NCI-H526 treated with DMSO at 0.1 percent for 48 hours (cell line): Measurements from ENCODE around the gene CDC42BPB.
A peak's percentile ranks its signal among the peaks of the same experiment; 100 is the strongest.

Experiments
- DNase-seq: peaks from one replicate; lab custom pipeline; 2025; lab: John Stamatoyannopoulos, UW

The CDC42BPB gene, protein sequence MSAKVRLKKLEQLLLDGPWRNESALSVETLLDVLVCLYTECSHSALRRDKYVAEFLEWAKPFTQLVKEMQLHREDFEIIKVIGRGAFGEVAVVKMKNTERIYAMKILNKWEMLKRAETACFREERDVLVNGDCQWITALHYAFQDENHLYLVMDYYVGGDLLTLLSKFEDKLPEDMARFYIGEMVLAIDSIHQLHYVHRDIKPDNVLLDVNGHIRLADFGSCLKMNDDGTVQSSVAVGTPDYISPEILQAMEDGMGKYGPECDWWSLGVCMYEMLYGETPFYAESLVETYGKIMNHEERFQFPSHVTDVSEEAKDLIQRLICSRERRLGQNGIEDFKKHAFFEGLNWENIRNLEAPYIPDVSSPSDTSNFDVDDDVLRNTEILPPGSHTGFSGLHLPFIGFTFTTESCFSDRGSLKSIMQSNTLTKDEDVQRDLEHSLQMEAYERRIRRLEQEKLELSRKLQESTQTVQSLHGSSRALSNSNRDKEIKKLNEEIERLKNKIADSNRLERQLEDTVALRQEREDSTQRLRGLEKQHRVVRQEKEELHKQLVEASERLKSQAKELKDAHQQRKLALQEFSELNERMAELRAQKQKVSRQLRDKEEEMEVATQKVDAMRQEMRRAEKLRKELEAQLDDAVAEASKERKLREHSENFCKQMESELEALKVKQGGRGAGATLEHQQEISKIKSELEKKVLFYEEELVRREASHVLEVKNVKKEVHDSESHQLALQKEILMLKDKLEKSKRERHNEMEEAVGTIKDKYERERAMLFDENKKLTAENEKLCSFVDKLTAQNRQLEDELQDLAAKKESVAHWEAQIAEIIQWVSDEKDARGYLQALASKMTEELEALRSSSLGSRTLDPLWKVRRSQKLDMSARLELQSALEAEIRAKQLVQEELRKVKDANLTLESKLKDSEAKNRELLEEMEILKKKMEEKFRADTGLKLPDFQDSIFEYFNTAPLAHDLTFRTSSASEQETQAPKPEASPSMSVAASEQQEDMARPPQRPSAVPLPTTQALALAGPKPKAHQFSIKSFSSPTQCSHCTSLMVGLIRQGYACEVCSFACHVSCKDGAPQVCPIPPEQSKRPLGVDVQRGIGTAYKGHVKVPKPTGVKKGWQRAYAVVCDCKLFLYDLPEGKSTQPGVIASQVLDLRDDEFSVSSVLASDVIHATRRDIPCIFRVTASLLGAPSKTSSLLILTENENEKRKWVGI (N-terminal part only)

DNA sequence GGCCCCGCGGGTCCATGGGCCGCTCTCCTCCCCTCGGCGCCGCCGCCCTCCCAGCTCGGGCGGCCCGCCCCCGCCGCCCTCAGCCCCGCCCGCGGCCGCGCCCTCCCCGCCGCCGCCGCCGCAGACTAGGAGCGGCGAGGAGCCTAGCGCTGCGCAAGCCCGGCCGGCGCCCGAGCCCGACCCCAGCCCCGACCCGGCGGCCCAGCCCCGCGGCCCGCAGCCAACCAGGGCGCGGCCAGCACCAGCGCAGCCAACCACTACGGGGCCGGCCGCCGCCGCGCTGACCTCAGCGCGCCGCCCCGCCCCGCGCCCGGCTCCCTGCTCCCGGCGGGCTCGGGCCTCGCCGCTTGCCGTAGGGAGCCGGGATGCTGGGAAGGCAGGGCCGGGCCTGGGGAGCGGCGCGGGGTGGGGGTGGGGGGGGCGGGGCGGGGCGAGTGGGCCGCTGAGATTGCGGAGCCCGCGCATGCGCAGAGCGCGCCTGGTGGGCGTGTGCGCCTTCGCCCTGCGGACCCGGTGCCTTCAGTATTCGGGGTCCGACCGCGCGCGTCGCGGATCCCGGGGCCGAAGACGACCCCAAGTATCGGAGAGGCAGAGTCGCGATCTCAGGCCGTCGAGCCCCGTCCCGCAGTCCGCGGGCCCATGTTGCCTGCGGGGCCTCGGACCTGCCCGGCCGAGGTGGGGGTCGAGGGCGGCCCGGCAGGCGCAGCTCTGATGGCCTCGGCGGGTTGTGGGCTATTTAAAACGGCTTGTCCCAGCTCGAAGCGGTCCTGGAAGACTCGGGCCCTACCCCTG, at the start of gene CDC42BPB:
Gene CDC42BPB, minus strand, starts transcription at position 178 of the 792 bp plus-strand sequence. CDS start 376 bp downstream, outside the sequence.
- DNase-seq, result peak; percentile 66

- peak; percentile 26 for DNase-seq
These were observed 48.3 kb upstream of the CDC42BPB start for GRCh38 chr14:103105580-103106150.

GRCh38 chr14:103104654-103105452, 47.5 kb upstream of the CDC42BPB start:
- DNase-seq, result peak; percentile 62

DNA sequence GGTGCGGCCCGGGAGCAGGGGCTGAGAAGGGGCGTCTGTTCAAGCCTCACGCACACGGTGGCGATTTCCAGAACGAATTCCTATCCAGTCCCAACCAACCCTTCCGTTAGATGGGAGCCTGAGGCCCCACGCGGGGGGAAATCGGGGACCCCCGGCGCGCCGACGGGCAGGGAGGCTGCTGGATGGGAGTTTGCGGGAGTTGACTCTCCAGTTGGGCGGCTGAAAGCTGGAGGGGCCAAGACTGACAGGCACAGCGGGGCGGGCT, 47.0 kb upstream of the CDC42BPB start:
- no peak for DNase-seq

- peak; percentile 62 for DNase-seq
These were observed 46.4 kb upstream of the CDC42BPB start for GRCh38 chr14:103103461-103104388.

DNA sequence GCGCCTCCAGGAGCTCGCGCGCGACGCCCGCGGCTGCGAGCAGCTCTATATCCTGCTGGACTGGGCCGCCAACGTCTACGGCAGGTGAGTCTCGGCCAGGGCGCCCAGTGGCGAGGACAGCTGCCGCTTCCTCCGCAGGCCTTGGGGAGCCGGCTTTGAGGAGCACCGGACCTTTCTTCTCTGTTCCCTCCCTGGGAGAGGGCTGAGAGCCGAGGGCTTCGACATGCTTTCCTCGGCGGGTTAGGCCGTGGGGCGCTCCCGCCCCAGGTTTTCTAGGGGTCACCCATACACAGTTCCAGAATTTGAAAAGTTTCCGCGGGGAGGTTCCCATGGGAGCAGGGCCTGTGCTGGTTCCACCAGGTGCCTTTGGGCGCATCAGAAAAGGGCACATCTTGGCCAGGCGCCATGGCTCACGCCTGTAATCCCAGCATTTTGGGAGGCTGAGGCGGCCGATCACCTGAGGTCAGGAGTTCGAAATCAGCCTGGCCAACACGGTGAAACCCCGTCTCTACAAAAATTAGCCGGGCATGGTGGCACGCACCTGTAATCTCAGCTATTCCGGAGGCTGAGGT, 45.4 kb upstream of the CDC42BPB start:
- no peak for DNase-seq

DNA sequence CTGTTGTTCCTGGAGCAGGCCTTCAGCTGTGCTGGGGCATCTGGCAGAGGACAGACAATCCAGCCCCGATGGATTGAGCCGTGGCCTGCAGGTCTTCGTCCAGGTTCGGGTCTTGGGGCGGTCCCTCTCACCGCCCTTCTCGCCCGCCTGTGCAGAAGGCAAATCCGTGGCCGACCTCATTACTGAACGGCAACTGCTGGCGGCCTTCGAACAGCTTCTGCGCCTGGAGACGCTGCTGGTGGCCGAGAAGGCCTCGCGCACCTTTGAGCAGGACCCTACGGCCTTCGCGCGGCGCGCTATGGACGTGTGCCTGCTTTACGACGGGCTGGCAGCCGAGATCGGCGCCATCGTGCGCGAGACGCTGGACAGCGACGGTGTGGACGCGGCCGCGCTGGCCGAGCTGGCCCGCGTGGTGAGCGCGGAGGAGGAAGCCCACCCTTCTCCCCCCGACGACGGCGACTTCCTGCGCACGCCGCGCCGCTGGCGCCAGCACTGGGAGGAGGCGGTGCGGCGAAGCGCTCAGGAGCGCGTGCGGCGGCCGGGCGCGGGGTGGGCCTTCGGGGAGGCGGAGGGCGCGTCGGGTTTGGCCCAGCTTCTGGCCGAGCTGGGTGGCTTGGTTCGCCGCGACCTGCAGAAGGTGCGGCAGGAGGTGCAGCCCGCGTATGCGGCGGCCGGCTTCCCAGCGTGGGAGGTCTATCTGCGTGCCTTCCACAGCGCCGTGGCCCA, 44.8 kb upstream of the CDC42BPB start:
- no peak for DNase-seq

- DNase-seq, result no peak
These were observed 44.1 kb upstream of the CDC42BPB start for GRCh38 chr14:103101257-103101962.

DNA sequence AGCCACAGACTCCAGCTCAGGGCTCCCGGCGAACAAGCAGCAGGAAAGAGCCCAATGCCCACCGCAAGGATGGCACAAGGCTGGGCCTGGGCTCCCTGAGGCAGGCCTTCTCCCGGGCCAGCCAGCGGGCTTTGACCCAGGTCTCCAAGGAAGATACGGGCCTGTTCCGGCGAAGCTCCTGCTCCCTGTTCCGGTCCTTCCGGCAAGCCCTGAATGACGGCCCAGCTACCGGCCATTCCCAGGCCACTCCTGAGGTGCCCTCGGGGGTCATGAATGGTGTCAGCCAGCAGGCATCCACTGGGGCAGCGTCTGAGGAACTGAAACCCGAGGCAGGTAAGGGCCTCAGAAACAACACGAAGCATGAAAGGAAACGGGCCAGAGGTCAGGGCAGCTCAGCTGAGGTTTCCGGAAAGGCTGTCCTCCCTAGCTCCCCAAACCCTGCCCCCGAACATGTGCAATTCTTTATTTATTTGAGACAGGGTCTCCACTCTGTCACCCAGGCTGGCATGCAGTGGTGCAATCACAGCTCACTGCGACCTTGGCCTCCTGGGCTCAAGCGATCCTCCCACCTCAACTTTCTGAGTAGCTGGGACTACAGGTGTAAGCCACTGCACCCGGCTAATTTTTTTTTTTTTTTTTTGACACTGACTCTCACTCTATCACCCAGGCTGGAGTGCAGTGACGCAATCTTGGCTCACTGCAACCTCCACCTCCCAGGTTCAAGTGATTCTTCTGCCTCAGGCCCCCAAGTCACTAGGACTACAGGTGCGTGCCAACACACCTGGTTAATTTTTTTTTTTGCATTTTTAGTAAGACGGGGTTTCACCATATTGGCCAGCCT, 43.2 kb upstream of the CDC42BPB start:
- no peak for DNase-seq

DNA sequence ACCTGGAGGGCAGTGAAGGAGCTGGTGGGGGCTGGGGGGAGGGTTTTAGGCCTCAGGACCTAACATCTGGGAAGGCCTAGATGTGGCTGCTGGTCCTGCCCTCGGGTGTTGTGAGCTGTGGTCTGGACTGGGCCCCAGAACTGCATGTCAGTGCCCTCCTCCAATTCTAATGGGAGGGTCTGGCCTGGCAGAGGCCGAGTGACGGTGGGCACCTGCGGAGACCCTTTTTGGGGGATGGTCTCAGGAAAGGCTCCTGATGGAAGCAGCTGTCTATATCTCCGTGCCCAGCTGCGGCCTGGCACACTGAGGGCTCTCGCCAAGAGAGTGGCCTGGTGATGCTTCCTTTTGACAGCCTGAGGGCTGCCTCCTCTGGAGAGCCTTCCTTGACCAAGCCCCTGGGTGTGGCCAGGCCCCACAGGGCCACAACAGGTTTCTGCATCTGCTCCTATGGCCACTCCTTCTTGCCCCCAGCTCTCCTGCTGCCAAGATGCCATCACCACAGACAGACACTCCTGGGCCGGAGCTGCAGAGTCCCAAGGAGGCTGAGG, 42.5 kb upstream of the CDC42BPB start:
- no peak for DNase-seq

- DNase-seq, result peak; percentile 22
These were observed 41.9 kb upstream of the CDC42BPB start for GRCh38 chr14:103099081-103099732.

DNA sequence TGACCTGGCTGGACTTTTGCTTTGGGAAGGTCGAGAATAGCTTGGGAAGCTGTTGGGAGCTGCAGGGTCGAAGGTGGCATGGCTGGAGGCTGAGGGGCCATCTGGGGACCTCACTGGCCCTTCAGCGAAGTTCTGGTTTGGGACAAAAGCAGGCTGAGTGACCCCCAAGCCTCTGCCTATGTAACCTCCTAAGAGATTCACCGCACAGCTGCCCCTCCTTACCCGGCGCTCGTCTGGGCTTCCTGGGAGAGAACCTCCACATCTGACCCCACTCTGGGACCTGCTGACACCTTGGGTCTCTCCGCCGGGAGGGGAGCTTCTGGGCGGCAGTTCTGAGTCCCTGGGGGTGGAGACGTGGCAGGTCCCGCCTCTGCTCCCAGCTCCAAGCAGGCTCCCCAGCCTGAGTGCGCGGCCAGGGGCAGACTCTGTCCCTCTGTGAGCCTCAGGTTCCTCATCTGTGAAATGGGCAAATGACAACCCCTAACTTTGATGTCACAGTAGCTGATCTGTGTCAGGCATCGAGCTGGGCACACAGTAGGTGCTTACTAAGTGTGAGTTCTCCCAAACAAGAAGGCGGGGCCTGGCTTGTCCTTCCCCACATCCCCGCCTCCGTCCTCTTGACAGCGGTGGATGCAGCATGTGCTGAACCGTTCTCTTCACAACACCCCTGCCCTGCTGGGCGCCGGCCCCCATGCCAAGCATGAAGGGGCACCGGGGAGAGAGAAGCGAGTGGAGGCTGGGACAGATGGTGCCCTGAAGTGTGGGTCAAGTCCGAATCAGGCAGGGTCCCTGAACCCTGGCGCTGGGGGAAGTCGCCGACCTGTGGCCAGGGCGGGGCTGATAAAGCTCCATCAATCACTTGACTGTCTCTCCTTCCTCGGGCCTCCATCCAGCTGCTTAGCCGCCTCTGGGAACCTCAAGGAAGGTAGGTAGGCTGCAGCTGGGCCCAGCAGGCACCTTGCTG, 40.9 kb upstream of the CDC42BPB start:
- no peak for DNase-seq

- no peak for DNase-seq
These were observed 40.1 kb upstream of the CDC42BPB start for GRCh38 chr14:103097244-103097993.

- DNase-seq, result no peak
These were observed 39.0 kb upstream of the CDC42BPB start for GRCh38 chr14:103096387-103096786.
